ENCODE results near the gene STYXL1.

STYXL1 gene

GRCh38 chr7:75991531-75992082 lies 56.2 kb downstream of the STYXL1 start:
- DNase-seq = no peak

GRCh38 chr7:75989500-75990388 lies 58.1 kb downstream of the STYXL1 start:
- DNase-seq = no peak

GRCh38 chr7:75988568-75989499 lies 59.0 kb downstream of the STYXL1 start:
- DNase-seq = no peak

- no peak for DNase-seq
These were observed 59.8 kb downstream of the STYXL1 start for GRCh38 chr7:75987805-75988567.

GRCh38 chr7:75987026-75987804 lies 60.6 kb downstream of the STYXL1 start:
- no peak for DNase-seq

GRCh38 chr7:75986147-75986781 lies 61.5 kb downstream of the STYXL1 start:
- no peak for DNase-seq

- no peak for DNase-seq
These were observed 62.2 kb downstream of the STYXL1 start for GRCh38 chr7:75985518-75986146.

- no peak for DNase-seq
These were observed 62.7 kb downstream of the STYXL1 start for GRCh38 chr7:75985009-75985517.

- no peak for DNase-seq
These were observed 63.4 kb downstream of the STYXL1 start for GRCh38 chr7:75984130-75985008.

- DNase-seq = no peak
These were observed 64.2 kb downstream of the STYXL1 start for GRCh38 chr7:75983471-75984129.

GRCh38 chr7:75982306-75983064 lies 65.3 kb downstream of the STYXL1 start:
- no peak for DNase-seq

GRCh38 chr7:75981453-75982305 lies 66.1 kb downstream of the STYXL1 start:
- DNase-seq = no peak

GRCh38 chr7:75981203-75981452 lies 66.7 kb downstream of the STYXL1 start:
- DNase-seq = no peak

GRCh38 chr7:75980430-75981202 lies 67.2 kb downstream of the STYXL1 start:
- no peak for DNase-seq

- no peak for DNase-seq
These were observed 67.9 kb downstream of the STYXL1 start for GRCh38 chr7:75979759-75980429.

GRCh38 chr7:75977743-75978142 lies 70.1 kb downstream of the STYXL1 start:
- DNase-seq = peak in 1 of 2 experiments; percentile 28

Data from NCI-H526 (cell line).